SJCRH30 (cell line): ENCODE measurements around the gene IL3. TPM values are rescaled to one million over a fixed set of nuclear protein-coding genes. Genes with fewer than 3 reads are reported as not detected.
A peak's percentile ranks its signal among the peaks of the same experiment; 100 is the strongest.
"Not testable (repeated sequence)": the region's sequence is repeated elsewhere in the genome, so short reads cannot be mapped to it uniquely, and the experiment has no call there.

Source experiments
- DNase-seq, 2 experiments: peaks; one replicate each; pipeline ENCODE4 v3.0.0-alpha.2; 2015 to 2020
- H3K27ac ChIP-seq: fragments of 250-450 bp; sonication (Bioruptor Pico); 2 replicates; pipeline ENCODE4 v1.5.1; 2020; ENCODE audit warnings: mild to moderate bottlenecking, moderate library complexity
- H3K27me3 ChIP-seq: fragments of 250-450 bp; sonication (Bioruptor Pico); 2 replicates; pipeline ENCODE4 v1.5.1; 2020; ENCODE audit warnings: mild to moderate bottlenecking, moderate library complexity
- H3K36me3 ChIP-seq: fragments of 250-450 bp; sonication (Bioruptor Pico); 2 replicates; pipeline ENCODE4 v1.5.1; 2020; ENCODE audit warnings: mild to moderate bottlenecking, moderate library complexity
- H3K4me1 ChIP-seq: fragments of 250-450 bp; sonication (Bioruptor Pico); 2 replicates; pipeline ENCODE4 v1.5.1; 2020; ENCODE audit warnings: mild to moderate bottlenecking, moderate library complexity
- H3K4me3 ChIP-seq: fragments of 250-450 bp; sonication (Bioruptor Pico); 2 replicates; pipeline ENCODE4 v1.5.1; 2020; ENCODE audit warnings: mild to moderate bottlenecking, moderate library complexity
- H3K9me3 ChIP-seq: fragments of 250-450 bp; sonication (Bioruptor Pico); replicated peaks from 2 replicates; pipeline ENCODE4 v1.5.1; 2020; ENCODE audit warnings: mild to moderate bottlenecking, moderate library complexity
- total RNA-seq: library from RNA; depleted of rRNA; stranded (reverse); fragments of >200 nt; shearing (Covaris generic); gene quantifications from 2 replicates; pipeline ENCODE4 v1.2.3, GENCODE V29; 2014

Gene IL3
- total RNA-seq, 1 experiment from 2014 or later: not detected

- Histone ChIP-seq H3K36me3 (no peaks in the 10 kb centered on the region), H3K9me3 (no peaks in the 10 kb centered on the region), H3K4me3 (no peak overlapping the region), H3K4me1 (peaks cover 26% of the 10 kb centered on the region), H3K27ac (no peak overlapping the region), H3K27me3 (no peaks in the 10 kb centered on the region)
- DNase-seq: no peak
These were observed 38.8 kb downstream of the IL3 start for GRCh38 chr5:132099076-132099748.

- no peaks in the 10 kb centered on the region for H3K9me3 ChIP-seq
- H3K4me1 ChIP-seq: peaks cover 24% of the 10 kb centered on the region
- H3K36me3 ChIP-seq: no peaks in the 10 kb centered on the region
- no peak for DNase-seq
- no peak overlapping the region for H3K4me3 ChIP-seq
- no peaks in the 10 kb centered on the region for H3K27me3 ChIP-seq
- no peak overlapping the region for H3K27ac ChIP-seq
These were observed 39.5 kb downstream of the IL3 start for GRCh38 chr5:132099905-132100304.

- Histone ChIP-seq H3K4me3 (no peak overlapping the region), H3K27ac (no peak overlapping the region), H3K27me3 (no peaks in the 10 kb centered on the region), H3K36me3 (no peaks in the 10 kb centered on the region), H3K9me3 (no peaks in the 10 kb centered on the region), H3K4me1 (peaks cover 21% of the 10 kb centered on the region)
- no peak for DNase-seq
These were observed 40.3 kb downstream of the IL3 start for GRCh38 chr5:132100672-132101261.

- Histone ChIP-seq H3K27me3 (no peaks in the 10 kb centered on the region), H3K9me3 (no peaks in the 10 kb centered on the region), H3K27ac (no peak overlapping the region), H3K4me3 (no peak overlapping the region), H3K4me1 (peaks cover 21% of the 10 kb centered on the region), H3K36me3 (no peaks in the 10 kb centered on the region)
- no peak for DNase-seq
These were observed 41.0 kb downstream of the IL3 start for GRCh38 chr5:132101385-132101880.

GRCh38 chr5:132102101-132102701, 41.7 kb downstream of the IL3 start:
- Histone ChIP-seq H3K9me3 (no peaks in the 10 kb centered on the region), H3K27me3 (no peaks in the 10 kb centered on the region), H3K36me3 (no peaks in the 10 kb centered on the region), H3K27ac (no peak overlapping the region), H3K4me3 (no peak overlapping the region), H3K4me1 (peaks cover 21% of the 10 kb centered on the region)
- no peak for DNase-seq

- no peaks in the 10 kb centered on the region for H3K27me3 ChIP-seq
- H3K9me3 ChIP-seq: no peaks in the 10 kb centered on the region; the same call in 1 of the 2 replicates
- peaks cover 21% of the 10 kb centered on the region for H3K4me1 ChIP-seq
- H3K36me3 ChIP-seq: no peaks in the 10 kb centered on the region
- no peak overlapping the region for H3K4me3 ChIP-seq
- peak overlapping the region; percentile 70 for H3K27ac ChIP-seq
- no peak for DNase-seq
These were observed 42.5 kb downstream of the IL3 start for GRCh38 chr5:132102944-132103331.

GRCh38 chr5:132103332-132103951, 43.0 kb downstream of the IL3 start:
- Histone ChIP-seq H3K27ac (peak overlapping the region; percentile 70), H3K4me3 (no peak overlapping the region), H3K36me3 (no peaks in the 10 kb centered on the region), H3K4me1 (peaks cover 21% of the 10 kb centered on the region), H3K27me3 (no peaks in the 10 kb centered on the region), H3K9me3 (no peaks in the 10 kb centered on the region; the same call in 1 of the 2 replicates)
- peak; percentile 82 to 86 for DNase-seq

GRCh38 chr5:132103969-132104391, 43.5 kb downstream of the IL3 start:
- Histone ChIP-seq H3K9me3 (peaks cover 4% of the 10 kb centered on the region; the same call in 1 of the 2 replicates), H3K36me3 (no peaks in the 10 kb centered on the region), H3K27me3 (no peaks in the 10 kb centered on the region), H3K4me3 (no peak overlapping the region), H3K27ac (no peak overlapping the region), H3K4me1 (peaks cover 21% of the 10 kb centered on the region)
- no peak for DNase-seq

- Histone ChIP-seq H3K9me3 (peaks cover 4% of the 10 kb centered on the region; the same call in 1 of the 2 replicates), H3K4me3 (no peak overlapping the region), H3K36me3 (no peaks in the 10 kb centered on the region), H3K27ac (no peak overlapping the region), H3K27me3 (no peaks in the 10 kb centered on the region), H3K4me1 (peaks cover 21% of the 10 kb centered on the region)
- no peak for DNase-seq
These were observed 44.1 kb downstream of the IL3 start for GRCh38 chr5:132104556-132104955.

- no peak overlapping the region for H3K4me3 ChIP-seq
- H3K27ac ChIP-seq: no peak overlapping the region
- no peak for DNase-seq
- H3K27me3 ChIP-seq: no peaks in the 10 kb centered on the region
- peaks cover 4% of the 10 kb centered on the region; the same call in 1 of the 2 replicates for H3K9me3 ChIP-seq
- no peaks in the 10 kb centered on the region for H3K36me3 ChIP-seq
- H3K4me1 ChIP-seq: peaks cover 21% of the 10 kb centered on the region
These were observed 45.2 kb downstream of the IL3 start for GRCh38 chr5:132105688-132106087.

GRCh38 chr5:132108495-132108894, 48.0 kb downstream of the IL3 start:
- DNase-seq, H3K9me3 ChIP-seq, H3K4me3 ChIP-seq, H3K27ac ChIP-seq, H3K27me3 ChIP-seq, H3K36me3 ChIP-seq: not testable (repeated sequence)
- H3K4me1 ChIP-seq: peaks cover 11% of the 10 kb centered on the region

GRCh38 chr5:132108957-132109356, 48.5 kb downstream of the IL3 start:
- not testable (repeated sequence) for H3K9me3 ChIP-seq, H3K4me1 ChIP-seq, H3K27ac ChIP-seq, H3K4me3 ChIP-seq, DNase-seq, H3K36me3 ChIP-seq, H3K27me3 ChIP-seq

- Histone ChIP-seq H3K27ac (no peak overlapping the region), H3K9me3 (peaks cover 4% of the 10 kb centered on the region; the same call in 1 of the 2 replicates), H3K36me3 (no peaks in the 10 kb centered on the region), H3K4me3 (no peak overlapping the region), H3K27me3 (no peaks in the 10 kb centered on the region), H3K4me1 (peaks cover 2% of the 10 kb centered on the region; the same call in 1 of the 2 replicates)
- no peak for DNase-seq
These were observed 49.1 kb downstream of the IL3 start for GRCh38 chr5:132109494-132110053.

- H3K27ac ChIP-seq: no peak overlapping the region
- H3K27me3 ChIP-seq: no peaks in the 10 kb centered on the region
- H3K4me1 ChIP-seq: no peaks in the 10 kb centered on the region
- H3K36me3 ChIP-seq: no peaks in the 10 kb centered on the region
- H3K4me3 ChIP-seq: no peak overlapping the region
- no peak for DNase-seq
- peaks cover 4% of the 10 kb centered on the region; the same call in 1 of the 2 replicates for H3K9me3 ChIP-seq
These were observed 49.7 kb downstream of the IL3 start for GRCh38 chr5:132110195-132110594.
